Prostate gland (tissue), 2 donors: Measurements from ENCODE around the gene CDC6. TPM values are rescaled to one million over a fixed set of nuclear protein-coding genes. Genes with fewer than 3 reads are reported as not detected.

ENCODE experiments used
- DNase-seq: peaks from one replicate; pipeline ENCODE4 v3.0.0-alpha.2; 2019; ENCODE audit warnings: low spot score
- H3K27ac ChIP-seq, 2 donors: fragments of 200-600 bp; sonication (generic); 2 replicates each; pipeline ENCODE4 v1.5.1; 2017 to 2019
- H3K27me3 ChIP-seq: fragments of 200-600 bp; sonication (generic); replicated peaks from 2 replicates; pipeline ENCODE4 v1.5.1; 2019; ENCODE audit not compliant: insufficient read depth
- H3K36me3 ChIP-seq, 2 donors: fragments of 200-600 bp; sonication (generic); 1 replicate in 1 of 2; 2 replicates in 1 of 2; pipeline versions ENCODE4 v1.5.1 to v1.8.1; 2017 to 2019
- H3K4me1 ChIP-seq: fragments of 200-600 bp; sonication (generic); replicated peaks from 2 replicates; pipeline ENCODE4 v1.5.1; 2019
- H3K4me3 ChIP-seq, 2 donors: fragments of 200-600 bp; sonication (generic); 2 replicates each; pipeline ENCODE4 v1.5.1; 2017 to 2019
- H3K9me3 ChIP-seq: fragments of 200-600 bp; sonication (generic); 2 replicates; pipeline ENCODE4 v1.5.1; 2017
- CTCF ChIP-seq, 4 experiments: fragments of 200-600 bp in 2 of 4; fragments of 450-650 bp in 2 of 4; sonication (generic) in 2 of 4; IDR thresholded peaks; 1 replicate in 3 of 4; 2 replicates in 1 of 4; pipeline ENCODE4 v1.5.1; 2016 to 2019; ENCODE audit warnings: antibody characterized with exemption in 4 of 4, mild to moderate bottlenecking in 2 of 4, moderate library complexity in 2 of 4
- POLR2A ChIP-seq: fragments of 450-650 bp; IDR thresholded peaks from one replicate; pipeline ENCODE4 v1.6.1; 2016; ENCODE audit warnings: antibody characterized with exemption, mild to moderate bottlenecking
- POLR2AphosphoS5 ChIP-seq: sonication (generic); formaldehyde crosslinking; IDR thresholded peaks from one replicate; pipeline ENCODE4 v1.6.1; 2017; ENCODE audit warnings: antibody characterized with exemption
- WGBS: methylation state at CpG from one replicate; pipeline ENCODE4 v1.1.5; 2018; 5-methylcytosine and 5-hydroxymethylcytosine counted together
- intact Hi-C: fragments of 100-400 bp; cut with DNase I; formaldehyde crosslinking; loops from one replicate; pipeline ENCODE4 v1.14.2; 2022
- total RNA-seq, 2 donors: library from RNA; depleted of rRNA; stranded (reverse); fragments of >200 nt; gene quantifications; one replicate each; pipeline ENCODE4 v1.1.0, GENCODE V29; 2016

Gene CDC6
- total RNA-seq, 2 donors from 2014 or later = 2.1 to 10.3 TPM

GRCh38 chr17:40244255-40244654 lies 43.4 kb upstream of the CDC6 start:
- no peak for TF ChIP-seq CTCF (IDR thresholded peaks at IDR 0.05)
- no peak for TF ChIP-seq POLR2AphosphoS5
- TF ChIP-seq POLR2A = no peak
- intact Hi-C loops = no loop called here
- H3K36me3 ChIP-seq = no peaks in the 10 kb centered on the region
- no peaks in the 10 kb centered on the region for H3K27me3 ChIP-seq
- WGBS = 77% methylated on average over 4 of the region's 4 CpGs
- no peaks in the 10 kb centered on the region for H3K4me1 ChIP-seq
- no peak overlapping the region for H3K4me3 ChIP-seq
- no peak for DNase-seq
- no peak overlapping the region for H3K27ac ChIP-seq
- no peaks in the 10 kb centered on the region for H3K9me3 ChIP-seq

- no peak overlapping the region for H3K27ac ChIP-seq
- no peaks in the 10 kb centered on the region for H3K9me3 ChIP-seq
- H3K4me3 ChIP-seq = no peak overlapping the region
- DNase-seq = no peak
- WGBS = 86% methylated on average over 7 of the region's 7 CpGs
- intact Hi-C loops = no loop called here
- H3K4me1 ChIP-seq = no peaks in the 10 kb centered on the region
- H3K36me3 ChIP-seq = no peaks in the 10 kb centered on the region
- TF ChIP-seq POLR2AphosphoS5 = no peak
- TF ChIP-seq POLR2A = no peak
- TF ChIP-seq CTCF (IDR thresholded peaks at IDR 0.05) = no peak
- no peaks in the 10 kb centered on the region for H3K27me3 ChIP-seq
Observed at GRCh38 chr17:40247926-40248495, 39.7 kb upstream of the CDC6 start.

GRCh38 chr17:40248507-40248906 lies 39.2 kb upstream of the CDC6 start:
- no peaks in the 10 kb centered on the region for H3K36me3 ChIP-seq
- TF ChIP-seq CTCF (IDR thresholded peaks at IDR 0.05) (no peak), POLR2AphosphoS5 (no peak), POLR2A (no peak)
- 92% methylated on average over 1 of the region's 1 CpG for WGBS
- no peaks in the 10 kb centered on the region for H3K9me3 ChIP-seq
- no peak overlapping the region for H3K27ac ChIP-seq
- DNase-seq = no peak
- H3K4me3 ChIP-seq = no peak overlapping the region
- intact Hi-C loops = no loop called here
- H3K4me1 ChIP-seq = no peaks in the 10 kb centered on the region
- no peaks in the 10 kb centered on the region for H3K27me3 ChIP-seq

DNA sequence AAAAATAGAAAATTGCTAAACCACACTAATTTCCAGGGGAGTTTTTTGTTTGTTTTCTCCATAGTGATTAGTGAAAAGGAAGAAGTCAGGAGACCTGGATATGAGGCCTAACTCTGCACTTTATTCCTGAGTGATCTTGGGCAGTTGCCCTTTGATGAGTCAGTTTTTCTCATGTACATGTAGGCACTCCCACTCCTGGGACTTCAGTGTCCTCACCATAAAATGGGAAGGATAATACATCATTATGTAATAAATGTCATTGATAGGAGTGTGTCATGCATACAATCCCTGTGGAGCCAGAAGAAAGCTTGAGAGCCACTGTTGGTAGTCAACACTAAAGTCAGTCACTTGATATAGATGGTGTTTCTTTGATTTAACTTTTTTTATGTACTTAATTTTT lies 36.1 kb upstream of the CDC6 start:
- no peak overlapping the region for H3K27ac ChIP-seq
- H3K4me3 ChIP-seq = no peak overlapping the region
- no peaks in the 10 kb centered on the region for H3K9me3 ChIP-seq
- TF ChIP-seq POLR2A (no peak), POLR2AphosphoS5 (peak; percentile 77)
- no peaks in the 10 kb centered on the region for H3K4me1 ChIP-seq
- peak; percentile 25 for DNase-seq
- no peaks in the 10 kb centered on the region for H3K27me3 ChIP-seq
- intact Hi-C loops = no loop called here
- H3K36me3 ChIP-seq = no peaks in the 10 kb centered on the region

DNA sequence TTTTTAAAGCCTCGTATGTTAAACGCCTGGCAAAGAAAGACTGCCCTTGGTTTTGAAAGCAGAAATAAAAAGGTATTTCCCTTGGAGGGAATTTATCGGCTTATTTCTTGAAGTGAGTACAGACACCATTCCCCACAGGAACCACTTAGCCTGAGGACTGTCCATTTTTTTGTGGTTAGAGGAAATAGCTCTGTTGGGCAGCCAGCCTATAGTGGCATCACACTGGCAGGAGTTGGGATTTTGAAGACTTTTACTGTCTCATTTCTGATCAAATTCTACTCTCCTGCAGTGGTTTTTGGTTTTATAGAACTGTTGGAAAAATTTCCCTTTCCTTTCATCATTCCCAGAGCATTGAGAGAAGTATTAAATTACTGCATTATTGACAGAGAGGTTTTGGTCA lies 34.1 kb upstream of the CDC6 start:
- Histone ChIP-seq H3K27ac (no peak overlapping the region), H3K36me3 (no peaks in the 10 kb centered on the region), H3K4me1 (no peaks in the 10 kb centered on the region), H3K27me3 (no peaks in the 10 kb centered on the region), H3K4me3 (no peak overlapping the region), H3K9me3 (no peaks in the 10 kb centered on the region)
- TF ChIP-seq CTCF (IDR thresholded peaks at IDR 0.05) = no peak
- no peak for TF ChIP-seq POLR2AphosphoS5
- no peak for TF ChIP-seq POLR2A
- DNase-seq = no peak
- intact Hi-C loops = no loop called here
- 91% methylated on average over 3 of the region's 3 CpGs for WGBS
